Astrocyte (in vitro differentiated cells and primary cell): ENCODE data around the gene OPRD1.

Experiments
- EZH2 ChIP-seq: IDR thresholded peaks from 2 replicates; pipeline ENCODE4 v1.6.1; 2012; ENCODE audit warnings: mild to moderate bottlenecking, low read length, inconsistent platforms; ENCODE audit not compliant: insufficient read depth
- TF ChIP-seq, protein P1 (sequence below): IDR thresholded peaks from 2 replicates; pipeline ENCODE4 v1.5.1; 2011; ENCODE audit warnings: low read depth, mild to moderate bottlenecking, inconsistent platforms, low read length, moderate library complexity; ENCODE audit not compliant: insufficient read depth

DNA sequence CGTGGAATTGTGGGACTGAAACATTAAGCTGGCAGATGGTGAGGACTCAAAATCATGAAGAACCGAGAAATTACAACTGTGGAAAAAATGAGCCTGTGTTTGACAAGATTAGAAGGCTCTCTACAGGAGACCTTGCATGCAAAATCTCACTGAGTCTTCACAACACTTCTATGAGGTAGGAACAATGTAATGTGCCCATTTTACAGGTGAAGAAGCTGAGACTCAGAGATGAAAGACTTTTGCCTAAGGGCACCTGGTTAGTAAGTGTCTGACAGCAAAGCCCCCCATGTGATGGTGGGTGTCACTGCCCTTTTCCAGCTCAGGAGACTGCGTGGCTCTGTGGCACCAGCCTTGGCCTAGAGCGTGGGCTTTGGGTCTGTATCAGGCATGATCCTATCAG lies 21.0 kb downstream of the OPRD1 start:
- TF ChIP-seq, protein P1, sequence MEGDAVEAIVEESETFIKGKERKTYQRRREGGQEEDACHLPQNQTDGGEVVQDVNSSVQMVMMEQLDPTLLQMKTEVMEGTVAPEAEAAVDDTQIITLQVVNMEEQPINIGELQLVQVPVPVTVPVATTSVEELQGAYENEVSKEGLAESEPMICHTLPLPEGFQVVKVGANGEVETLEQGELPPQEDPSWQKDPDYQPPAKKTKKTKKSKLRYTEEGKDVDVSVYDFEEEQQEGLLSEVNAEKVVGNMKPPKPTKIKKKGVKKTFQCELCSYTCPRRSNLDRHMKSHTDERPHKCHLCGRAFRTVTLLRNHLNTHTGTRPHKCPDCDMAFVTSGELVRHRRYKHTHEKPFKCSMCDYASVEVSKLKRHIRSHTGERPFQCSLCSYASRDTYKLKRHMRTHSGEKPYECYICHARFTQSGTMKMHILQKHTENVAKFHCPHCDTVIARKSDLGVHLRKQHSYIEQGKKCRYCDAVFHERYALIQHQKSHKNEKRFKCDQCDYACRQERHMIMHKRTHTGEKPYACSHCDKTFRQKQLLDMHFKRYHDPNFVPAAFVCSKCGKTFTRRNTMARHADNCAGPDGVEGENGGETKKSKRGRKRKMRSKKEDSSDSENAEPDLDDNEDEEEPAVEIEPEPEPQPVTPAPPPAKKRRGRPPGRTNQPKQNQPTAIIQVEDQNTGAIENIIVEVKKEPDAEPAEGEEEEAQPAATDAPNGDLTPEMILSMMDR: no peak
- no peak for TF ChIP-seq EZH2
